Chondrocyte (in vitro differentiated cells): ENCODE results near the gene SLC44A1. TPM values are rescaled to one million over a fixed set of nuclear protein-coding genes. Genes with fewer than 3 reads are reported as not detected.

Experiments used
- DNase-seq: peaks from one replicate; pipeline ENCODE4 v3.0.0; 2021; ENCODE audit warnings: mixed read lengths, low spot score
- H3K27ac Mint-ChIP-seq: one replicate; pipeline ENCODE4 v1.8.0; 2021; ENCODE audit warnings: mild to moderate bottlenecking, moderate library complexity, mixed read lengths; ENCODE audit not compliant: unreplicated experiment
- H3K27me3 Mint-ChIP-seq: 2 replicates; pipeline ENCODE4 v1.8.0; 2021; ENCODE audit warnings: low read depth, mixed read lengths
- H3K36me3 Mint-ChIP-seq: 2 replicates; pipeline ENCODE4 v1.8.0; 2021; ENCODE audit warnings: low read depth, mixed read lengths
- H3K4me1 Mint-ChIP-seq: 2 replicates; pipeline ENCODE4 v1.8.0; 2021; ENCODE audit warnings: low read depth, mild to moderate bottlenecking, mixed read lengths
- H3K4me3 Mint-ChIP-seq: one replicate; pipeline ENCODE4 v1.8.0; 2021; ENCODE audit warnings: mild to moderate bottlenecking, moderate library complexity, mixed read lengths; ENCODE audit not compliant: unreplicated experiment
- H3K9me3 Mint-ChIP-seq: 2 replicates; pipeline ENCODE4 v1.8.0; 2021; ENCODE audit warnings: low read depth, mixed read lengths
- CTCF ChIP-seq: fragments of 200-600 bp; sonication (generic); IDR thresholded peaks from 2 replicates; pipeline ENCODE4 v1.5.0; 2021; ENCODE audit warnings: antibody characterized with exemption, mild to moderate bottlenecking, moderate library complexity
- total RNA-seq: library from RNA; stranded (reverse); gene quantifications from 3 replicates; pipeline ENCODE4 v1.2.1, GENCODE V29; 2021

The SLC44A1 gene
- total RNA-seq, 1 donor from 2014 or later = 17.1 TPM

DNA sequence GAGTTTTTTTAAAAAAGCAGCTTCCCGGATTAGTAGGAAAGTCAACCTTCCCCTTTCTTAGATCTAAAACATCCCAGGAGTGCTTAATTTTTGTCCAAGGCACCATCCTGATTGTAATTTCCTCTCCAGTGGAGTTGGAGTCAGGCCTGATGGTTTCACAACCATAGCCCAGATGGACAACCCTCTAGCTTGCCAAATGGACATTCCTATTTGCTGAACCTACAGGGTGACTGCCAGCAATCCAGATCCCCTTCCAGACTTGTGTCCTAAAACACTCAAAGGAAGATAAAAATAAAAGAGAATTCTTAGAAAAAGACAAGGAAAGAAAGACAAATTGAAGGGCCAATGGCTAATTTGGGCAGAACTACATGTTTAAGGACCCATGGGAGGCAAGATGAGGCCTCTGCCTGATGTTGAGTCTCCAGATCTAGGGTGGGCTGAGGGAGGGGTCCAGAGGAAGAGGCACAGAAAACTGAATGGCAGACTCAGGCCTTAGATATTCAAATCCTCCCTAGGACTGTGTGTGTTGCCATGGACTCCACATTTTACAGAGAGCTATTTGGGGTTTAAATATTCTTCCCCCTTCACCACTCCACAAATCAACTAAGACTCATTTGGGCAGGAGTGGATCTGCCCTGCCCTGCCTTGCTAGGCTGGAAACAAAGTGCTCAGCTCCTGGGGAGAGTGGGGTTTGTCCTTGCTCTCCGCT is 38.5 kb upstream of the SLC44A1 start:
- Mint-ChIP-seq H3K27ac (no peak overlapping the region), H3K36me3 (no peaks in the 10 kb centered on the region), H3K27me3 (no peaks in the 10 kb centered on the region), H3K4me1 (peaks cover 6% of the 10 kb centered on the region), H3K4me3 (no peak overlapping the region), H3K9me3 (no peaks in the 10 kb centered on the region)
- no peak for TF ChIP-seq CTCF
- DNase-seq = no peak

DNA sequence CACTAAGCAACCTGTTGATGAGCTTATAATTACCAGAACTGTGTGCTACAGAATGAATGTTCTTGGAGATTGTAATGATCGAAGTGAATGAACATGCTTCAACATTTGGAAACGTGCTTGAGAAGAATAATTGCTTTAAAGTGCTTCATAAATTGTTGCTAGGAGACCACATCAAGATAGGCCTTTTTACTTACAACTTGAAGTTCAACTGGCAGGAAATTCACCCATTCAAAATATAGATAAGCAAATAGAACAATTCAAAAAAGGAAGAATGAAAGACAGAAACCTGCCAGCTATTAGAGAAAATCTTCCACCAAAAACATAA is 38.0 kb upstream of the SLC44A1 start:
- Mint-ChIP-seq H3K4me3 (no peak overlapping the region), H3K27me3 (no peaks in the 10 kb centered on the region), H3K9me3 (no peaks in the 10 kb centered on the region), H3K36me3 (no peaks in the 10 kb centered on the region), H3K27ac (no peak overlapping the region), H3K4me1 (peaks cover 6% of the 10 kb centered on the region)
- no peak for DNase-seq
- no peak for TF ChIP-seq CTCF

- Mint-ChIP-seq H3K27me3 (no peaks in the 10 kb centered on the region), H3K4me3 (no peak overlapping the region), H3K36me3 (no peaks in the 10 kb centered on the region), H3K4me1 (peaks cover 6% of the 10 kb centered on the region), H3K9me3 (no peaks in the 10 kb centered on the region), H3K27ac (no peak overlapping the region)
- DNase-seq = no peak
- TF ChIP-seq CTCF = no peak
Measured at GRCh38 chr9:105206821-105207699, 37.4 kb upstream of the SLC44A1 start.

GRCh38 chr9:105216440-105217178 is 27.8 kb upstream of the SLC44A1 start:
- H3K4me1 Mint-ChIP-seq = peaks cover 12% of the 10 kb centered on the region
- peaks cover 4% of the 10 kb centered on the region for H3K9me3 Mint-ChIP-seq
- no peaks in the 10 kb centered on the region for H3K27me3 Mint-ChIP-seq
- H3K4me3 Mint-ChIP-seq = no peak overlapping the region
- no peak overlapping the region for H3K27ac Mint-ChIP-seq
- H3K36me3 Mint-ChIP-seq = no peaks in the 10 kb centered on the region
- DNase-seq = no peak
- no peak for TF ChIP-seq CTCF

DNA sequence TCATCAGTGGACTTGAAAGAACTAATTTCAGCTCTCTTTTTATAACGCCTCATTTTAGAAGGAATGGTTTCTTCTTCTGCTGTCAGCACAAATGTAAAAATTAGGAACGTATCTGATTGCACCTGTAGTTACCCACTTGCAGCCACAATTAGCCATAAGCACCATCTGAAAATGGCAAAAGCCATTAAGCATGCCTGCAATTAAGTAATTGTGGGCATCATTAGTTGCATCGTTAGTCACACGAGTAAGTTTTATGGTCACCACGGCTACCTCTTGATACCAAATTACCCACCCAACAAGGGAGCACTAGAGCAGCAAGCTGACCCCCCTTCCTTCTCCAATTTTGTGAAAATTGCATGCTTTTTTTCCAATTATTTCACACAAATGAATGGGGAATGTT is 25.8 kb upstream of the SLC44A1 start:
- no peak overlapping the region for H3K4me3 Mint-ChIP-seq
- peaks cover 7% of the 10 kb centered on the region for H3K36me3 Mint-ChIP-seq
- TF ChIP-seq CTCF = no peak
- no peak overlapping the region for H3K27ac Mint-ChIP-seq
- H3K9me3 Mint-ChIP-seq = peaks cover 16% of the 10 kb centered on the region
- no peaks in the 10 kb centered on the region for H3K27me3 Mint-ChIP-seq
- DNase-seq = no peak
- H3K4me1 Mint-ChIP-seq = peaks cover 12% of the 10 kb centered on the region
